ENCODE results near the gene F7. TPM values are rescaled to one million over a fixed set of nuclear protein-coding genes. Genes with fewer than 3 reads are reported as not detected.
"Not testable (repeated sequence)": the region's sequence is repeated elsewhere in the genome, so short reads cannot be mapped to it uniquely, and the experiment has no call there.

F7 gene
- total and polyA plus RNA-seq, 12 donors, result 0.04 to 0.45 (median 0.20) TPM; not detected in 7

DNA sequence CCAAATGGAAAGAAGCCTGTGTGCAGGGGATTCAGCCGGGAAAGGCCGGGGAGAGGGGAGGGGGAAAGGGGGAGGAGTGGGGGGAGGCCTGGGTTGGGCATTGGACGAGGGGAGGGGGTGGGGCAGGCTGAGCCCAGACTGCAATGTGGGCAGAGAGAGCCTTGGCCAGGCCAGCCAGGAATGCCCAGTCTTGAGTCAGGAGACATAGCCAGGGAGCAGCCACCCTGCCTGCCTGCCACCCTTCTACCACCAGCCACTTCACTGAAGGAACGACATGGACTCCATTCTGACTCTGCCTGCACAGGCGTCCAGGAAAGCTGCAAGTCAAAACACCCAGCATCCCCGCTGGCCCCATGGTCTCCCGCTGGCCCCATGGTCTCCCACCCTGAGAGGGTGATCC, 53.4 kb downstream of the F7 start:
- H3K27ac ChIP-seq, result no peak overlapping the region
- no peak for TF ChIP-seq CTCF (IDR thresholded peaks at IDR 0.05)
- no peak overlapping the region for H3K4me3 ChIP-seq
- H3K4me1 ChIP-seq, result peaks cover 0 to 6% (median 2%) of the 10 kb centered on the region in 9 donors
- H3K27me3 ChIP-seq, result peaks cover 0 to 32% (median 27%) of the 10 kb centered on the region in 7 donors
- no peaks in the 10 kb centered on the region for H3K36me3 ChIP-seq
- WGBS, 2 donors, result 65 to 78% methylated on average over 7 of the region's 7 CpGs
- peaks cover 0 to 10% (median 0%) of the 10 kb centered on the region in 11 donors for H3K9me3 ChIP-seq
- intact Hi-C loops (cut with DNase I), result loop anchor here in 2 of 10 donors (10.0 kb wide), 2 partner anchors 56 to 124 kb away; no protein-coding TSS in a partner anchor
- no peak for DNase-seq
- no peak for ATAC-seq

DNA sequence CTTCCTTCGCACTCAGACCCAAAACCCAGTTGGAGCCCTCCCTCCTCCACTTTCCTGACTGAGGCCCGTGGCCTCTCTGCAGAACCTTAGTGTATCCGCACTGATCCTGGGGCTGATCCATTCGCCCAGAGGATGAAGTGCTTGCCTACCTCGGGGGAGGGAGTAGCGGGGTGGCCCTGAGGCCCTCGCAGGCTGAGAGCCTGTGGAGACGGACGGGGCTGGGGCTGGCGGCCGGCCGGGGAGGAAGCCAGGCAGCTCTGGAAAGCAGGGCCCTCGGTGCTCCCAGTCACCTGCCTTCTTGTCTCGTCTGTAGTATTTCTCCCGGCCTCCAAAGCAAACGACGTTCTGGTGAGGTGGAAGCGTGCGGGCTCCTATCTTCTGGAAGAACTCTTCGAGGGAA, 54.1 kb downstream of the F7 start:
- Histone ChIP-seq H3K36me3 (no peaks in the 10 kb centered on the region), H3K4me1 (peaks cover 0 to under 1% (median 0%) of the 10 kb centered on the region in 9 donors), H3K4me3 (no peak overlapping the region), H3K9me3 (peaks cover 0 to 10% (median 0%) of the 10 kb centered on the region in 11 donors), H3K27me3 (peaks cover 0 to 32% (median 27%) of the 10 kb centered on the region in 7 donors), H3K27ac (no peak overlapping the region)
- DNase-seq, result no peak
- no peak for ATAC-seq
- intact Hi-C loops (cut with DNase I), result loop anchor here in 2 of 10 donors (10.0 kb wide), 2 partner anchors 55 to 125 kb away; no protein-coding TSS in a partner anchor
- WGBS, 2 donors, result 83 to 85% methylated on average over 20 of the region's 20 CpGs
- no peak for TF ChIP-seq CTCF (IDR thresholded peaks at IDR 0.05)

- ATAC-seq (no peak), DNase-seq (no peak)
- peaks cover 0 to 4% (median 0%) of the 10 kb centered on the region in 11 donors for H3K9me3 ChIP-seq
- TF ChIP-seq CTCF (IDR thresholded peaks at IDR 0.05), result no peak
- intact Hi-C loops (cut with DNase I), result no loop called here
- no peaks in the 10 kb centered on the region for H3K4me1 ChIP-seq
- WGBS, 2 donors, result 71 to 74% methylated on average over 12 of the region's 12 CpGs
- no peak overlapping the region for H3K27ac ChIP-seq
- no peak overlapping the region for H3K4me3 ChIP-seq
- no peaks in the 10 kb centered on the region for H3K36me3 ChIP-seq
- H3K27me3 ChIP-seq, result peaks cover 0 to 32% (median 27%) of the 10 kb centered on the region in 7 donors
Measured at GRCh38 chr13:113160983-113161382, 55.4 kb downstream of the F7 start.

DNA sequence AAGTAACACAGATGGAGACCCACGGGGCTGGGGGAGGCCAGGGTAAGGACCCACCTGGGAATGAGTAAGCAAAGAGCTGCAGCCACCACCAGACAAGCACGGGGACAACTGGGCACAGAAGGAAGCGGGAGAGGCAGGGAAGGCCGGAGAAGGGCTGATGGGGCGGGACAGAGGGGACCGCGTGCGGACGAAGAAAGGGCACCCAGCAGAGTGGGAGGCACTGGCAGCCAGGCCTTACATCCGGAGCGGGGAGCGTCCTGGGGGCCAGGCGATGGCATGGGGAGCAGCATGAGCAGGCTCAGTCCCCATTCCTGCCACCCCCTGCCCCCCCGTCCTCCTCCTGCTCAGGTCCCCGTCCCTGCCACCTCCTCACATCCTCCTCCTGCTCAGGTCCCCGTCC, 55.8 kb downstream of the F7 start:
- TF ChIP-seq CTCF (IDR thresholded peaks at IDR 0.05), result no peak
- DNase-seq (no peak), ATAC-seq (no peak)
- 59 to 63% methylated on average over 10 to 16 of the region's 16 CpGs for WGBS, 2 donors
- Histone ChIP-seq H3K27ac (no peak overlapping the region), H3K4me1 (no peaks in the 10 kb centered on the region), H3K9me3 (no peaks in the 10 kb centered on the region), H3K27me3 (peaks cover 0 to 32% (median 27%) of the 10 kb centered on the region in 7 donors), H3K36me3 (no peaks in the 10 kb centered on the region), H3K4me3 (no peak overlapping the region)
- intact Hi-C loops (cut with DNase I), result no loop called here

GRCh38 chr13:113161975-113162374, 56.4 kb downstream of the F7 start:
- ATAC-seq; H3K27ac ChIP-seq; DNase-seq; H3K4me1 ChIP-seq; H3K4me3 ChIP-seq; H3K9me3 ChIP-seq; H3K36me3 ChIP-seq; intact Hi-C loops (cut with DNase I): not testable (repeated sequence)
- H3K27me3 ChIP-seq, result peaks cover 0 to 32% (median 27%) of the 10 kb centered on the region in 7 donors
- 43 to 55% methylated on average over 8 to 11 of the region's 13 CpGs for WGBS, 2 donors

Measured in heart right ventricle (tissue), 16 donors.